NCI-H2227 (cell line): ENCODE results near the gene FGF10.

Source experiments
- DNase-seq: peaks from one replicate; lab custom pipeline; 2025; ENCODE audit not compliant: unreplicated experiment; lab: John Stamatoyannopoulos, UW

Gene FGF10

DNA sequence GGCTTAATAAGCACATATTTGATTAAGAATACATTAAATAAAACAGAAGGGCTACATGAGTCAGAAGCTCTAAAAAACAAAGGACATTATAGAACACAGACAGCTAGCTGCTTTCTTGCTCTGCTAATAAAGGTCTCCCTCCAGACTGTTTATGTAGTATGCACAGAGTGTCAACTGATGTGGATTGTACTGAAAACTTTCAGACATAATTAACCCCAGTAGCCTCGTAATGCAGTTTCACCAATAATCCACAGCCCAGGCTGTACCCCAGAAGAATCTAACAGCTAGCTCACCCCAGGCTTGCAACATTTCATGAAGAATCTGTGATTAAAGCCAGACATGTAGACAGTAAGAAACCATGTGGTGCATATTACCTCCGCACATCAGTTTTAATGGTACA lies 30.8 kb downstream of the FGF10 start:
- no peak for DNase-seq

DNA sequence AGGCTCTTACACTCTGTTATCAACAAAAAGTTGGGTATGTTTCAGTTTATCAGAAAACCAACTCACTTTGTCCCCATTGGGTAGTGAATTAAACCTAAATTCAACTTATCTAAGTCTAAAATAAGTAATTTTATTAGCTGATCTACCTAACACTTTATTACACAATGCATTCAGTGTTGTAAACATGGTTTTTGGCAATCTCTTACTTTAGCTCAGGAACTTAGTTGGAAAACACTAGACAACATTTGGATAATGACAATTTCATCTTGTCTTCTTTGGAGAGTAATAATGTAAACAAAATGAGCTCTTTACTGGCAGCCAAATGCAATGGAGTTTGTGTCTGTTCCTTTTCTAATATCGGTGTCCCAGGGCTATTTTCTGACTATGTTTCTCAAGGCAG lies 33.0 kb downstream of the FGF10 start:
- DNase-seq = no peak

DNA sequence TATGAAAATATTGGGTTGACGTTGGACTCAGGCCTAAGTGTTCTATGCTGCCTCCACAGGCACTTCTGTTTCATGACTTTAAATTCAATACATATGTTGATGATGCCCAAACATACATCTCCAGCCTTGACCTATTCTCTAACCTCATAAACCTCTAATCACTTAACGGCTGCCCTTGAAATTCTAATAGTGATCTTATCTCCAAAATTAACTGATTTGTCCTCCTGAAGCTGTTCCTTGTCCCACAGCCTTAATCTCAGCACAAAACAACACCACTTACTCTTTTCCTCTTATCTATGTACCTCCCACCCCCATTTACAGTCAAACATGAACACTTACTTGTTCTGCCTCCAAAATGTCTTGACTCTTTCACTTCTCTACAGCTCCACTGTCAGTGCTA lies 43.3 kb downstream of the FGF10 start:
- no peak for DNase-seq

DNA sequence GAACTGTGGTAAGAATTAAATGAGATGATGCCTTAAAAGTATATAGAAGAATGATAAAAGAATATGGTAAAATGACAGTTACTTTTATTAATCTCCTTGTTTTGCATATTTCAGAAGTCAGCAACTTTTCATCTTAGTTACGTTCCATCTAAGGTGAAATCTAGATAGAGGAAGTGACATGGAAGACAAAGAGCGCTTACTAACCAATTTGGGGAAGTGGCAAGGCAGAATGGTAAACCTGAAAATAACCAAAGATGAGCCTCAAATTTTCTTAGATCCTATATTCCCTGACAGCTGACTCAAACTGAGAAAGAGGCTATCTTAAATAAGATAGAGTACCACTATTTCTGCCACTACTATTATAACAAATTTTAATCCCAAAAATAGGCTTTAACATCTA lies 52.5 kb downstream of the FGF10 start:
- DNase-seq = no peak

DNA sequence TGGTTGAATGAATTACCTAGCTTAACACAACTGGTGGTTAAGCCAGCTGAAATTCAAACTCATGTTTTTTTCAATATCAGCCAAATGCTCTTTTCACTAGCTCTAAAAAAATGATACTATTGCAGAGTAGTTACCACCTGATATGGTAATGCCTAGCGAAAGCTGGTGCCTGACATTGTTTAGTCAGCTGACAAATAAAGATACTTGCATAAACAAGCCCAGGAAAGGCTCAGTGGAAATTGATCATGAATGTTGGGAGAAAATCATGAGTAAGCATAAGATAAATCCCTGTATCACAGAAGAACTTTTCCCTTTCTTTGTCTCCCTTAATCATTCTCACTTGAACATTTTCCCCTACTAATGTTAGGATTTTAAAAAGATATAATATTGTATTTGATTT lies 54.6 kb downstream of the FGF10 start:
- DNase-seq = no peak

DNA sequence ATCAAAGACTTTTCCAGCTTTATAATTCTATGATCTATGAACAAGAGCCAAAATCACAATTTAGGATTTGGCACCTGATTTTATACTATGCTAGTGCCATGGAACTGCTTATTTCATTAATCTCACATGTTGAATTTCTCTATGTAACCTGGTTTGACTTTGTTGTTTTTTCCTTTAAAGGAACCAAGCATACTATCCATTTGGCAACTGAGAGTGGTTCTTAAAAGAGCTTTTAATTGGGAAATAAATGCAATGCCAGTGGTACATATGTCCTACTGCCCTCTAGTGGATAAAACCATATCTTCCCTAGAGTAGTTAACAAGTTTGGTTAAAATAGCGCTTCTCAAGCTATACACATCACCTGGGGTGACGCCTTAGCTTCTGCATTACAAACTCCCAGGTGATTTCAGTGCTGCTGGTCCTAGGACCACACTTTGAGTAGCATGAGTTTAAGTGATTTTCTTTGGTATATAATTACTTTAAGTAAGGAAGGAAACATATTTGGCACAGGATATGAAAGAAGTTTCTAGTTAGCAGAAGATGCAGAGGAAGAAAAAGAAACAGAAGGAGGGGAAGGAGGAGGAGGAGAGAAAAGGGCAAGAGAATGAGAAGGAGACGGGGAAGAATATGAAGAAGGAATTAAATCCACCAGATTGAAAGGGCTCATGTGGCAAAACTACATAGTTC lies 56.8 kb downstream of the FGF10 start:
- no peak for DNase-seq

DNA sequence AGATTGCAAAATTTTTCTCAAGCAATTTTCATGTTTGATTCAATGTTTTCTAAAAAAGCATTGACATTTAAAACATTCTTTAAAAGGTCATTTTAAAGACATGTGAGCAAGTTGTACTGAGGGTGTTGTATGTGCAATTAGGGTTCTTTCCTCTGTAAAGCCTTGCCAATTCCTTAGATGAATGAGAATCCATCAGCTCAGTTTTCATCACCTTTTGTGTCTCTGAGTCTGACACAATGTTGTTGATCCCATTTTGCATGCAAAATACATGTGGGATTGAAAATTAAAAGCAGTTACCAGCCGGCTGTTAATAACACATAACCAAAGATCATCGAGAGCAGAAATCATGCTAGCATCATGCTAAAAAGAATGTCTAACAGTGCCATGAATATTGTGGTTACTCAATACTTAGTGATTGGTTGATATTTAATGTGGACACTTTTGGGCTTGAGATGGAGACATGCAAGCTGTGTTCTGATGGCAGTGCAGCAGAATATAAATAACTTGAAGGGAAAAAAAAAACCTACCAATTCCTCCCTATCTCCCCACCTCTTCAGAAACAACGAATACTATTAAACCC lies 57.7 kb downstream of the FGF10 start:
- no peak for DNase-seq

DNA sequence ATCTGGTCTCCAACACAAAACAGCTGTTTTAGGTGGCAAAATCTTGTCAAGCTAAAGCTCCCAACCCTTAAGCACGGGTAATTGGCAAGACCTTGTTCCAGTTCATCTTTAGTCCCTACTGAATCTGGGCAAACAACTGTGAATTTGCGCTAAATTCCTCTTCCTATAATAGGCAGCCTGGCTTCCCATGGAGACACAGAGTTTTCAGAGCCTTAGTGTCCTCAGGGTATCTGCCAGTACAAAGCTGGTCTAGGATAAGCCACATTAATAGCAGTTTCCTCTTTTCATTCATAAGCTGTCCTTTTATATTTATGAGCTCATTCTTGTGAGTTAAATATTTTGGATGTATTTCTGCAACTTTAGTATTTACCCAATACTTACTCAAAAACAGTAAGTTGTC lies 59.5 kb downstream of the FGF10 start:
- no peak for DNase-seq

DNA sequence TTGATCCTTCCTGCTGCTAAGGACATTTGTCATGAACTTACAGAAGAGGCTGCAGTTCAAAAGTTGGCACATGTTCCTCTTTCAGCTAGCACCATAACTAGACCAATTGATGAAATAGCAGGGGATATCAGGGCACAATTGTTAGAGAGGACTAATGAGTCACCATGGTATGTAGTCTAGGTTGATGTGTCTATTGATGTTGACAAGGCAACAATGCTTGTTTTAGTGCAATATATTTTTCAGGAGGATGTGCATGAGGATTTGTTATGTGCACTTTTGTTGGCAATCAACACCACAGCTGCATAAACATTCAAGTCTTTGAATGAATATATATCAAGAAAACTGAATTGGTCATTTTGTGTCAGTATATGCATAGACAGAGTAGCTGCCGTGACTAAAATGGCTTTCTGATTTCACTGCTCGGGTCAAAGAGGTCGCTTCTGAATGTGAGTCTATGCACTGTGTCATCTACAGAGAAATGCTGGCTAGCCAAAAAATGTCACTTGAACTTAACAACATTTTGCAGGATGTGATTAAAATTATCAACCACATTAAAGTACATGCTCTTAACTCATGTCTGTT lies 68.0 kb downstream of the FGF10 start:
- DNase-seq = no peak

DNA sequence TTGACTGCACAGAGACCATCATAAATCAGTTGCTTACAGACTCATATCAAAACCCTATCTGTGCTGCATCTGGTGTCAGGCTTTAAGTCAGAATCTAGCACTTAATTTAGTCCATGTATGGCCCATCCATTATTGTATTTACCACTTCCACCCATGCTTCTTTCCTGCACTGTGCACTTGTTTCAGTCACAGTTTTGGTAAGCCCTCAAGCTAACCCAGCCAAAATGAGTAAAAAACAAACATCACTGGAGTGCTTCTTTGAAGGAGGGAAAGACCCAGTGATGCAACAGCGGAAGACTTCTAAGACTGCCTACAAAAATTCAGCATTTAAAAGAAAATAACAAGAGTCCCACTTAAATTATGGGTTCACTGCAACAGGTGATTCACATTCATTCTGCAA lies 69.0 kb downstream of the FGF10 start:
- DNase-seq = no peak

DNA sequence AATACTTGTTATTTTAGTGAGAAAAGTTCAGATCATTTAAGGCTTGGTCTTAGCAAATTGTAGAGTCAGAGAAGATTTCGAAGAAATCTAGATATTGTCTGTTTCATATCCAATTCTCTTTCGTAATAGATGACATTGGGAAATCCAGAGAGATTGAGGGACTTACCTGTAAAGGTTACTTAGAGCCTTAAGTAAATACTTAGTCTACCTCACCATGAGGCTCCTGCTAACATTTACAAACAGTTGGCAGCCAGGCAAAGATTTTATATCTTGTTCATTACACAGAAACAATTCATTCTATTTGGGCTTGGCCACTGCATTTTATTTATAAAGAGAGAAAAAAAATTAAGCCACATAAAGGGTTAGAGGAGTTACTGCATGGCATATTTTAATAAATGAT lies 70.3 kb downstream of the FGF10 start:
- no peak for DNase-seq

DNA sequence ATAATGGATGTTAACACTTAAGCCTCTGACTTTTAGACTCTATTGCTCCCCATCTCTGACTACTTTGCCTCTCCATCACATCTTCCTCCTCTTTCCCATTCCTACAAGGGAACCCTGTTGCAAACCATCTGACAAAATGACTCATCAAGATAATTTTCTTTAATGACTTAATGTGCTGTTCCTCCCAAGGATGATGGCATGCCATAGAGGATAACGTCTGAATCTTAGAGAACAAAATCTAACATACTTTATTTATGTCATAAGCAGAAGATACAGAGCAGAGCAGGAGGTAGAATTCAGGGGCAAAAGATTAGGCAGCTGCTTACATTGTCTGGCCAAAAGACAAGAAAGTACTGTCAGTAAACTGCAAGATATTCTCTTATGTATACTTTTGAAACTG lies 76.8 kb downstream of the FGF10 start:
- DNase-seq = no peak

DNA sequence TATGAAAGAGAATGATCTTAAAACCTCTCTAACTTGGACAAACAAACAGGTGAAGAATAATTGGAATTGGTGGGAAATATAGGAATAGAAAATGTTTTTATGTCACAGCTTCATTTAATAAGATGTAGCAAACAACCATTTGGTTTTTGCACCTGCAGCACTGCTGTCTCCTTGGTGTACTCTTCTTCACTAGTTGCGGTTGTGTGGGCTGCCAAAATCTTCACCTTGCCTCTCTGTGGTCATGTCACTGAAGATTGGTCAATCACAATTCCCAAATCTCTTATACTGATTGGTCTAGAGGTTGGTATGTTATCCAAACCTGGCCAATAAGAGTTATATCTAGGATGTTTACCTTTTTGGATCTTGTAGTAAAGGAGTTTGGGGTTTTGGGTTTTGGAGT lies 88.7 kb downstream of the FGF10 start:
- no peak for DNase-seq

DNA sequence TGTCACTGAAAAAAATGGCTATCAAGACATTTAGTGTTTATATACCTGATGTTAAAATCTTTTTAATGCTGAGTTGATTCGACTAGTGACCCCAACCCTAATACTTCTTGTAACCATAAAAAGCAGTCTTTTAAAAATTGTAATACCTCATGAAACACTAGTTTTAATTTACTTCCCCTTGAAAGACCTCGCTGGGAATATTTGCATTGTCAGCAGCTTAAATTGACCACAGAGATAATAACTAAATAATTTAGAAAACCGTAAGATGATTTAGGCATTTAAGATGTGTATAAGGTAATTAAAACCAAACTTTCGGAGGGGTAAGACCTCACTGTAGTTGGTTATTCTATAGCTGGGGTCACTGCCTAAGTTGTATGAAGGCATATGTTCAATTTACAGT lies 89.8 kb downstream of the FGF10 start:
- no peak for DNase-seq

DNA sequence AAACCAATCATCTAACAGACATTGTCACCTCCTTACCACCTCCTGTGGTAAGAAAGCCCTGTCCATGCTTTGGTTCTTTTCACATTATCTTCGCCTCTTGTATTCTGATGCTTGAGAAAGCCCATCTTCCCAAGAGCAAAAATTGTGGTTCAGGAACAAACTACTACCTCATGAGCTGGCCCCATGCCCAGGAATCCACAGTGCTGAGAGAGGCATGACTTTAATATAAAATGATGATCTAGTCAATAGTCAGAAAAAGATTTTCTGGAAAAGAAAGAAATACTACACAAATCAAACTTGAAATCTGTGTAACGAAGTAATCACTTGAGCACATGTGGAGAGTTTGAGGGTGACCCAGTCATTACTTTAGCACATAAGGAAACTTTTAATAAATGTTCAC lies 94.7 kb downstream of the FGF10 start:
- no peak for DNase-seq

DNA sequence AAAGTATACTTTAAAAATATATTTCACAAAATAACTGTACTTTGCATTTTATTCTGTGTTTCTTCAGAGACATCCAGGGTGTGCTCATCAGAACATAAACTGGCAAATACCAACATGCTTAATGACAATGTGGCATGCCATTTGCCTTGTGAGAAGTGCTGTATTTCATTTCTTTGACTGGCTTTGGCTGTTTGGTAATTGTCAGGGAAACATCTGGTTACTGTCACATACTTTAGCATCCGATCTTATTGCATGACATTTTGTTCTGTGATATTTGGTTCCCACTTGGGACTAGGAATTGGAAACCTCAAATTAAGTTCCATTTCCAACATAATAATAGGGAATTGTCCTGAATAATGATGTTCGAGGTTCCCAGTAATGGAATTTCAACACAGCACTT lies 96.5 kb downstream of the FGF10 start:
- no peak for DNase-seq

DNA sequence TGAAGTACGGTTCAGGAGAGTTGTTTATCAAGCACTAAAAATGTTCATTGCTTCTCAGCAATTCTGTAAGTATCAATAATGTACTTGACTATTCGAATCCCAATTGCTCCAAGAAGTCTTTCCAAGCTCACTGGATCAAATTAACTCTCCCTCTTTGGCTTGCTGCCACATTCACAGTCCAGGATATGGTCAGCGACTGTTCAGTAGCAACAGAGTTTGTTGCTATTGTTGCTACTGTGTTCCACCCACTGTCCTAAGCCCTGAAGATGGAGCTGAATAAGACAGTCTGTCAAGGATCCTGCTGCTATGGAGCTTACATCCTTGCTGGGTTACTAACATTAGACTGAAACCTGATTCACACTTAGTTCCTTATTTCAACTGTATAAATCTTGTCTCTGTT lies 110.8 kb downstream of the FGF10 start:
- no peak for DNase-seq

DNA sequence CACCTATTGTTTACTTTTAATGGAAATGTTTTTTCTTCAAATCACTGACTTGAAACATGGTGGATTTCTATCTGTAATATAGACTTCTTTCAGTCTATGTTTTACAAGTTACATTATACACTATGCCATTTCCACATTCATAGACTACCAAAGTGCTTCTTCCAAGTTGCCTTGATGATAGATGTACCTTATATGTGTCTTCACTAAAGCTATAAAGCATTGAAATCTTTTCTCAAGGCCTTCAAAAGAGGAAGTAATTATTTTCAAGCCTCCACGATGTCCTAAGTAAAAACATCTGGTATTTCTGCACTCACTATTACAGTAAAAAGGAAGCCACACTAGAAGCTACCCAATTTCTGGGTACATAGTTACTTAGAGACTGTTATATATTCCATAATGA lies 113.3 kb downstream of the FGF10 start:
- no peak for DNase-seq

DNA sequence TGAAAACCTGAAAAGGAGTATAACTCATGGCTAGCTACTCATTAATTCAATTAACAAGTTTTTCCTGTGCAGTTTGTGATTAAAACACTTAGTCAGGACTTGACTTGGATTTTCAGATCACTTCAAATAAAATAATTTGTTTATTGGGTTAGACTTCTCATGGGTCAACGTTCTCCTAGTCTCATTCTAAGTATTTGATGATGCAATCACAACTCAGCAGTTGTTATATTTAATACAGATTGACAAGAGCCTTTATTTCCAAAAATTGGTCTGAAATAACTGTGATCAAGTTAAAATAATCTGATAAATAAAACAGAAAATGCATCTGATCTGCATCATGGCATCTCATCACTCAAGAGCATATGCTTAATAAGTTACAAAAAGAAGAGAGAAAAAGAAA lies 113.9 kb downstream of the FGF10 start:
- DNase-seq = no peak

DNA sequence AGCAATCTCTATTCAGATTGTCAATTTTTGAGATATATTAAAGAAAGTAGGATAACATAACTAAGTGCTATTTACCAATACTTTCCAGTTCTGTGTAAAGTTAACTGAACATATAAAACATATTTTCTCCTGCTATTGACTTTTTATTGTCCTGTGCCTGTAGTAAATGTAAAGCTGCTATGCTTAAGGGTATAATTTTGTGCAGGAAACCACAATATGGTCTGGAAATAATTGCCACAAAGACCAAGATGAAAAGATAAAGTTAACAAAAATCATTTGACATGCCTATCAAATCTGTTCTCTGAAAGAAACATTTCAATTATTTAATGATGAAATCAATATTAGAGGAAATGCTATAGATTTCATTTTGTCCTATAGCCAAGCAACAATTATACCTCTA lies 121.3 kb downstream of the FGF10 start:
- no peak for DNase-seq

DNA sequence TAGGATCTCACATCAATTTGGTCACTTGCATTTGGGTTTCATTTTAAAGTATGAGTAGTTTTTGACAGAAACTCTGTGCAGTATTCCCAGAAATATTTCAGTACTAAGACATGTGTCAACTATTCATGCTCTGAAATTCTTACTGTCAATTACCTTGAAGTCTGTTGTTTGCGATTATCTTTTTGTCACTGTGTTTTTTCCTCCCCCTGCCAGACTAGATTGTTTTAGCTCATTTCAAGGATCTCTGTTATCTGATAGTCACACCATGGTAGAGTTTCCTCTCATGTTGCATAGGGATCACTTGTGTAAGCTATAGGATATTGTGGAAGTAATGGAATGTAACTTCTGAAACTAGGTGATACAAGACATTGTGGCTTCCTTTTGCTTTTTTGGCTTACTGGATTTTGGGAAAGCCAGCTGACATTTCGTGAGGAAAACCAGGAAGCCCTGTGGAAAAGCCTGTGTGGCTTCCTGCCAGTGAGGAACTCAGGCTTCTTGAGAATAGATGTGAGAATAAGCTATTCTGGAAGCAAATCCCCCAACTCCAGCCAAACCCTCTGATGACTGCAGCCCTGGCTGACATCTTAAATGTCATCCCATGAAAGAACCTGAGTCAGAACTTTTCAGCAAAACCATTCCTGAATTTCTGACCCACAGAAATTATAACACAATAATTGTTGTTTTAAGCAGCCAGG lies 122.2 kb downstream of the FGF10 start:
- no peak for DNase-seq

DNA sequence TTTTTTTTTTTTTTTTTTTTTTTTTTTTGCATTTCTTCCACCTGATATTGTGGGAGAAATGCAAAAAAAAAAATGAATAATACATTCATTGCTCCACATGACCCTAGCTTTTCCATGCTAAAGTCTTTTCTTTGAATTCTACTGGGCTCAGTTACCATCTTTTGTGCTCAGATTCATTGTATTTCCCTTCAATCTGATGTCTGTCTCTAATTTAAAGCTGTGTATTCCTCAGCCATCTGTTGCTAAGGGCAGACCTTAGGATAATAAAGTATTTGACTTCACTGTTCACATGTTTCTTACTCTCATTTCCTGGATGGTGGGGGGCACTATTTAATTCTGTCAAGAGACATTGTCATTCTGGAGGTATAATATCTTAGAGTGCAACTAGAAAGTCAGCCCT lies 123.5 kb downstream of the FGF10 start:
- DNase-seq = no peak
